Bronchial epithelial cell (primary cell): ENCODE data around the gene EEF1E1. TPM values are rescaled to one million over a fixed set of nuclear protein-coding genes. Genes with fewer than 3 reads are reported as not detected.

Experiments
- DNase-seq: peaks from one replicate; pipeline ENCODE4 v3.0.0-alpha.2; 2010; ENCODE audit warnings: low read depth
- FAIRE-seq: peaks from 2 replicates; lab custom pipeline; 2011; peaks lifted over from hg19 to GRCh38; lab: Jason Lieb, UNC
- H3K27me3 ChIP-seq: 2 replicates; pipeline ENCODE4 v1.5.1; 2011; ENCODE audit warnings: low read length; ENCODE audit not compliant: control insufficient read depth, insufficient read depth
- H3K36me3 ChIP-seq: 2 replicates; pipeline ENCODE4 v1.5.1; 2011; ENCODE audit warnings: low read length; ENCODE audit not compliant: control insufficient read depth, insufficient read depth
- H3K4me3 ChIP-seq: 2 replicates; pipeline ENCODE4 v1.5.1; 2011; ENCODE audit warnings: mild to moderate bottlenecking, low read depth, low read length, control low read depth
- CTCF ChIP-seq: IDR thresholded peaks from 2 replicates; pipeline ENCODE4 v1.5.1; 2011; ENCODE audit warnings: mild to moderate bottlenecking, moderate library complexity, low read length, control low read depth, inconsistent platforms; ENCODE audit not compliant: insufficient read depth, severe bottlenecking
- total RNA-seq: library from RNA; depleted of rRNA; stranded (reverse); fragments of >200 nt; gene quantifications from 2 replicates; pipeline ENCODE4 v1.2.1, GENCODE V29; 2014

Gene EEF1E1
- total RNA-seq, 1 donor from 2014 or later = 120 TPM

- H3K36me3 ChIP-seq = no peaks in the 10 kb centered on the region
- DNase-seq (no peak), FAIRE-seq (no peak)
- no peak for TF ChIP-seq CTCF
- no peak overlapping the region for H3K4me3 ChIP-seq
- H3K27me3 ChIP-seq = no peaks in the 10 kb centered on the region
These were observed 28.6 kb downstream of the EEF1E1 start for GRCh38 chr6:8073758-8074157.

GRCh38 chr6:8070718-8071117 is 31.6 kb downstream of the EEF1E1 start:
- DNase-seq = no peak
- no peak overlapping the region for H3K4me3 ChIP-seq
- TF ChIP-seq CTCF = no peak
- no peak for FAIRE-seq
- no peaks in the 10 kb centered on the region for H3K27me3 ChIP-seq
- H3K36me3 ChIP-seq = no peaks in the 10 kb centered on the region

GRCh38 chr6:8069631-8070284 is 32.6 kb downstream of the EEF1E1 start:
- FAIRE-seq = no peak
- Histone ChIP-seq H3K4me3 (no peak overlapping the region), H3K36me3 (no peaks in the 10 kb centered on the region), H3K27me3 (no peaks in the 10 kb centered on the region)
- no peak for DNase-seq
- no peak for TF ChIP-seq CTCF

GRCh38 chr6:8069151-8069550 is 33.2 kb downstream of the EEF1E1 start:
- FAIRE-seq (no peak), DNase-seq (no peak)
- Histone ChIP-seq H3K27me3 (no peaks in the 10 kb centered on the region), H3K4me3 (no peak overlapping the region), H3K36me3 (no peaks in the 10 kb centered on the region)
- TF ChIP-seq CTCF = no peak

GRCh38 chr6:8066108-8066507 is 36.2 kb downstream of the EEF1E1 start:
- DNase-seq (no peak), FAIRE-seq (no peak)
- Histone ChIP-seq H3K36me3 (no peaks in the 10 kb centered on the region), H3K4me3 (no peak overlapping the region), H3K27me3 (no peaks in the 10 kb centered on the region)
- peak; percentile 3 for TF ChIP-seq CTCF

GRCh38 chr6:8065519-8065911 is 36.8 kb downstream of the EEF1E1 start:
- FAIRE-seq = no peak
- no peaks in the 10 kb centered on the region for H3K36me3 ChIP-seq
- DNase-seq = peak; percentile 54
- TF ChIP-seq CTCF = no peak
- H3K27me3 ChIP-seq = no peaks in the 10 kb centered on the region
- no peak overlapping the region for H3K4me3 ChIP-seq
